ENCODE results near the gene PARS2.

PARS2 gene

GRCh38 chr1:54768093-54768492 lies 3.8 kb upstream of the PARS2 start:
- no peak for DNase-seq (ENCODE audit: low spot score)
- no peak overlapping the region for H2AK5ac ChIP-seq (ENCODE audit: low read depth, low read length)
- H3K9me3 ChIP-seq (replicated peaks in 1 of 2; ENCODE audit: control insufficient read depth in 2 of 2, insufficient read depth in 1 of 2, low read depth in 1 of 2, low read length in 2 of 2), result no peaks in the 10 kb centered on the region
- H3K27me3 ChIP-seq (ENCODE audit: control insufficient read depth in 3 of 3, insufficient read depth in 3 of 3, low read depth in 1 of 3, low read length in 3 of 3), result peaks cover 0 to 4% (median 0%) of the 10 kb centered on the region in 3 experiments
- H2BK15ac ChIP-seq (ENCODE audit: low read length), result no peak overlapping the region
- no peak overlapping the region for H3K4ac ChIP-seq (ENCODE audit: low read length)
- H3K4me1 ChIP-seq (ENCODE audit: control insufficient read depth in 2 of 2, insufficient read depth in 1 of 2, low read depth in 1 of 2, low read length in 2 of 2), result peaks cover 1 to 2% of the 10 kb centered on the region in 2 donors
- no CpG with 5 or more reads among the region's 5 CpGs for WGBS, 2 donors (ENCODE audit: extremely low coverage in 2 of 2, insufficient read length in 2 of 2, insufficient replicate concordance in 1 of 2)
- H2AFZ ChIP-seq (ENCODE audit: low read length), result no peak overlapping the region
- no peak overlapping the region for H2BK120ac ChIP-seq (ENCODE audit: low read depth, low read length)
- H4K8ac ChIP-seq (ENCODE audit: low read depth, low read length), result no peak overlapping the region
- no peak overlapping the region for H2BK5ac ChIP-seq (ENCODE audit: low read length)
- no peak overlapping the region for H3K18ac ChIP-seq (ENCODE audit: low read length)
- no peak overlapping the region for H4K91ac ChIP-seq (ENCODE audit: low read depth, low read length, poor library complexity)
- H2BK12ac ChIP-seq (ENCODE audit: low read length), result no peak overlapping the region
- H3K14ac ChIP-seq (ENCODE audit: low read length), result no peak overlapping the region
- H3K4me2 ChIP-seq (ENCODE audit: insufficient read depth, low read length, poor library complexity, severe bottlenecking), result no peak overlapping the region
- no peak overlapping the region for H3K4me3 ChIP-seq (ENCODE audit: low read length in 2 of 2)
- no peak overlapping the region for H3K23ac ChIP-seq (ENCODE audit: low read depth, low read length, poor library complexity)
- H3K27ac ChIP-seq (replicated peaks; ENCODE audit: low read length), result no peak overlapping the region
- no peaks in the 10 kb centered on the region for H3K79me1 ChIP-seq (ENCODE audit: low read depth, low read length)
- H3K36me3 ChIP-seq (replicated peaks in 1 of 2; ENCODE audit: control insufficient read depth in 2 of 2, insufficient read depth in 2 of 2, low read length in 2 of 2), result no peaks in the 10 kb centered on the region
- no peak overlapping the region for H3K9ac ChIP-seq (ENCODE audit: low read depth, low read length, poor library complexity)

- no peak overlapping the region for H3K18ac ChIP-seq (ENCODE audit: low read length)
- DNase-seq (ENCODE audit: low spot score), result no peak
- H3K27me3 ChIP-seq (ENCODE audit: control insufficient read depth in 3 of 3, insufficient read depth in 3 of 3, low read depth in 1 of 3, low read length in 3 of 3), result peaks cover 0 to 4% (median 0%) of the 10 kb centered on the region in 3 experiments
- no peak overlapping the region for H2AK5ac ChIP-seq (ENCODE audit: low read depth, low read length)
- H2BK5ac ChIP-seq (ENCODE audit: low read length), result no peak overlapping the region
- H3K4me2 ChIP-seq (ENCODE audit: insufficient read depth, low read length, poor library complexity, severe bottlenecking), result no peak overlapping the region
- H3K36me3 ChIP-seq (replicated peaks in 1 of 2; ENCODE audit: control insufficient read depth in 2 of 2, insufficient read depth in 2 of 2, low read length in 2 of 2), result no peaks in the 10 kb centered on the region
- no peak overlapping the region for H3K4me3 ChIP-seq (ENCODE audit: low read length in 2 of 2)
- H2AFZ ChIP-seq (ENCODE audit: low read length), result no peak overlapping the region
- no peak overlapping the region for H4K91ac ChIP-seq (ENCODE audit: low read depth, low read length, poor library complexity)
- no peak overlapping the region for H2BK12ac ChIP-seq (ENCODE audit: low read length)
- peaks cover 1 to 2% of the 10 kb centered on the region in 2 donors for H3K4me1 ChIP-seq (ENCODE audit: control insufficient read depth in 2 of 2, insufficient read depth in 1 of 2, low read depth in 1 of 2, low read length in 2 of 2)
- no peaks in the 10 kb centered on the region for H3K9me3 ChIP-seq (replicated peaks in 1 of 2; ENCODE audit: control insufficient read depth in 2 of 2, insufficient read depth in 1 of 2, low read depth in 1 of 2, low read length in 2 of 2)
- no peak overlapping the region for H3K27ac ChIP-seq (replicated peaks; ENCODE audit: low read length)
- no CpG with 5 or more reads among the region's 6 CpGs for WGBS, 2 donors (ENCODE audit: extremely low coverage in 2 of 2, insufficient read length in 2 of 2, insufficient replicate concordance in 1 of 2)
- H3K14ac ChIP-seq (ENCODE audit: low read length), result no peak overlapping the region
- no peak overlapping the region for H2BK120ac ChIP-seq (ENCODE audit: low read depth, low read length)
- no peak overlapping the region for H3K4ac ChIP-seq (ENCODE audit: low read length)
- no peak overlapping the region for H3K9ac ChIP-seq (ENCODE audit: low read depth, low read length, poor library complexity)
- H4K8ac ChIP-seq (ENCODE audit: low read depth, low read length), result no peak overlapping the region
- no peak overlapping the region for H3K23ac ChIP-seq (ENCODE audit: low read depth, low read length, poor library complexity)
- no peaks in the 10 kb centered on the region for H3K79me1 ChIP-seq (ENCODE audit: low read depth, low read length)
- H2BK15ac ChIP-seq (ENCODE audit: low read length), result no peak overlapping the region
These were observed 3.2 kb upstream of the PARS2 start for GRCh38 chr1:54767526-54767925.

- Histone ChIP-seq H3K36me3 (replicated peaks in 1 of 2; ENCODE audit: control insufficient read depth in 2 of 2, insufficient read depth in 2 of 2, low read length in 2 of 2) (no peaks in the 10 kb centered on the region), H3K9me3 (replicated peaks in 1 of 2; ENCODE audit: control insufficient read depth in 2 of 2, insufficient read depth in 1 of 2, low read depth in 1 of 2, low read length in 2 of 2) (no peaks in the 10 kb centered on the region), H2BK15ac (ENCODE audit: low read length) (no peak overlapping the region), H2BK12ac (ENCODE audit: low read length) (no peak overlapping the region), H3K18ac (ENCODE audit: low read length) (no peak overlapping the region), H3K79me1 (ENCODE audit: low read depth, low read length) (no peaks in the 10 kb centered on the region), H3K4me1 (ENCODE audit: control insufficient read depth in 2 of 2, insufficient read depth in 1 of 2, low read depth in 1 of 2, low read length in 2 of 2) (peaks cover 1 to 2% of the 10 kb centered on the region in 2 donors), H4K91ac (ENCODE audit: low read depth, low read length, poor library complexity) (no peak overlapping the region), H3K4me3 (ENCODE audit: low read length in 2 of 2) (no peak overlapping the region), H3K4ac (ENCODE audit: low read length) (no peak overlapping the region), H2AK5ac (ENCODE audit: low read depth, low read length) (no peak overlapping the region), H3K9ac (ENCODE audit: low read depth, low read length, poor library complexity) (no peak overlapping the region), H2AFZ (ENCODE audit: low read length) (peak overlapping the region; percentile 67), H3K27ac (replicated peaks; ENCODE audit: low read length) (no peak overlapping the region), H3K27me3 (ENCODE audit: control insufficient read depth in 3 of 3, insufficient read depth in 3 of 3, low read depth in 1 of 3, low read length in 3 of 3) (peaks cover 0 to 4% (median 0%) of the 10 kb centered on the region in 3 experiments), H2BK5ac (ENCODE audit: low read length) (no peak overlapping the region), H4K8ac (ENCODE audit: low read depth, low read length) (no peak overlapping the region), H3K14ac (ENCODE audit: low read length) (no peak overlapping the region), H2BK120ac (ENCODE audit: low read depth, low read length) (no peak overlapping the region), H3K4me2 (ENCODE audit: insufficient read depth, low read length, poor library complexity, severe bottlenecking) (no peak overlapping the region), H3K23ac (ENCODE audit: low read depth, low read length, poor library complexity) (no peak overlapping the region)
- WGBS, 2 donors (ENCODE audit: extremely low coverage in 2 of 2, insufficient read length in 2 of 2, insufficient replicate concordance in 1 of 2), result no CpG with 5 or more reads among the region's 4 CpGs
- DNase-seq (ENCODE audit: low spot score), result no peak
These were observed 2.4 kb upstream of the PARS2 start for GRCh38 chr1:54766726-54767125.

- H2BK120ac ChIP-seq (ENCODE audit: low read depth, low read length), result no peak overlapping the region
- H3K4ac ChIP-seq (ENCODE audit: low read length), result no peak overlapping the region
- peaks cover 0 to 4% (median 0%) of the 10 kb centered on the region in 3 experiments for H3K27me3 ChIP-seq (ENCODE audit: control insufficient read depth in 3 of 3, insufficient read depth in 3 of 3, low read depth in 1 of 3, low read length in 3 of 3)
- peak overlapping the region; percentile 72 for H2AFZ ChIP-seq (ENCODE audit: low read length)
- no peak overlapping the region for H4K91ac ChIP-seq (ENCODE audit: low read depth, low read length, poor library complexity)
- no CpG with 5 or more reads among the region's 13 CpGs for WGBS, 2 donors (ENCODE audit: extremely low coverage in 2 of 2, insufficient read length in 2 of 2, insufficient replicate concordance in 1 of 2)
- no peak overlapping the region for H3K14ac ChIP-seq (ENCODE audit: low read length)
- H3K9ac ChIP-seq (ENCODE audit: low read depth, low read length, poor library complexity), result no peak overlapping the region
- H3K4me3 ChIP-seq (ENCODE audit: low read length in 2 of 2), result peak overlapping the region; percentile 41 to 82
- H2BK12ac ChIP-seq (ENCODE audit: low read length), result no peak overlapping the region
- peaks cover 2% of the 10 kb centered on the region for H3K79me1 ChIP-seq (ENCODE audit: low read depth, low read length)
- H3K4me1 ChIP-seq (ENCODE audit: control insufficient read depth in 2 of 2, insufficient read depth in 1 of 2, low read depth in 1 of 2, low read length in 2 of 2), result peaks cover 1 to 2% of the 10 kb centered on the region in 2 donors
- no peak overlapping the region for H2BK15ac ChIP-seq (ENCODE audit: low read length)
- H4K8ac ChIP-seq (ENCODE audit: low read depth, low read length), result no peak overlapping the region
- H2BK5ac ChIP-seq (ENCODE audit: low read length), result no peak overlapping the region
- H3K4me2 ChIP-seq (ENCODE audit: insufficient read depth, low read length, poor library complexity, severe bottlenecking), result peak overlapping the region; percentile 29
- no peak for DNase-seq (ENCODE audit: low spot score)
- no peak overlapping the region for H2AK5ac ChIP-seq (ENCODE audit: low read depth, low read length)
- H3K18ac ChIP-seq (ENCODE audit: low read length), result no peak overlapping the region
- H3K9me3 ChIP-seq (replicated peaks in 1 of 2; ENCODE audit: control insufficient read depth in 2 of 2, insufficient read depth in 1 of 2, low read depth in 1 of 2, low read length in 2 of 2), result no peaks in the 10 kb centered on the region
- no peak overlapping the region for H3K27ac ChIP-seq (replicated peaks; ENCODE audit: low read length)
- no peak overlapping the region for H3K23ac ChIP-seq (ENCODE audit: low read depth, low read length, poor library complexity)
- no peaks in the 10 kb centered on the region for H3K36me3 ChIP-seq (replicated peaks in 1 of 2; ENCODE audit: control insufficient read depth in 2 of 2, insufficient read depth in 2 of 2, low read length in 2 of 2)
These were observed 719 bp upstream of the PARS2 start for GRCh38 chr1:54764922-54765561.
